Keratinocyte (primary cell): ENCODE measurements around the gene LHFPL2. TPM values are rescaled to one million over a fixed set of nuclear protein-coding genes. Genes with fewer than 3 reads are reported as not detected.

Experiments used
- DNase-seq: peaks from one replicate; pipeline ENCODE4 v3.0.0-alpha.2; 2011; ENCODE audit warnings: low read depth, missing footprints, low spot score
- FAIRE-seq: peaks from 2 replicates; lab custom pipeline; 2011; peaks lifted over from hg19 to GRCh38; lab: Jason Lieb, UNC
- H2AFZ ChIP-seq: 2 replicates; pipeline ENCODE4 v1.6.0; 2012; ENCODE audit warnings: low read length, control low read depth, inconsistent platforms; ENCODE audit not compliant: control insufficient read depth
- H3K27ac ChIP-seq: 2 replicates; pipeline ENCODE4 v1.5.1; 2011; ENCODE audit warnings: low read length; ENCODE audit not compliant: control insufficient read depth, insufficient read depth
- H3K27me3 ChIP-seq: 3 replicates; pipeline ENCODE4 v1.6.0; 2011; ENCODE audit warnings: low read length; ENCODE audit not compliant: control insufficient read depth, insufficient read depth; ENCODE audit errors: extremely low read depth
- H3K36me3 ChIP-seq, 2 experiments: 2 replicates in 1 of 2; 3 replicates in 1 of 2; pipeline ENCODE4 v1.5.1; 2011; ENCODE audit warnings: low read length in 2 of 2, mild to moderate bottlenecking in 1 of 2; ENCODE audit not compliant: control insufficient read depth in 2 of 2, insufficient read depth in 2 of 2; ENCODE audit errors: extremely low read depth in 1 of 2
- H3K4me1 ChIP-seq: 3 replicates; pipeline ENCODE4 v1.5.1; 2011; ENCODE audit warnings: low read length; ENCODE audit not compliant: control insufficient read depth, insufficient read depth; ENCODE audit errors: extremely low read depth
- H3K4me2 ChIP-seq: 3 replicates; pipeline ENCODE4 v1.6.0; 2011; ENCODE audit warnings: low read depth, low read length; ENCODE audit not compliant: control insufficient read depth, insufficient read depth; ENCODE audit errors: extremely low read depth
- H3K4me3 ChIP-seq, 3 experiments: fragments of 200-600 bp in 1 of 3; sonication (generic) in 1 of 3; 2 replicates in 2 of 3; 3 replicates in 1 of 3; pipeline ENCODE4 v1.5.1; 2011 to 2016; ENCODE audit warnings: low read length in 3 of 3, mild to moderate bottlenecking in 3 of 3, control low read depth in 2 of 3, inconsistent platforms in 1 of 3, low read depth in 1 of 3, mixed read lengths in 1 of 3, mixed run types in 1 of 3, moderate library complexity in 1 of 3; ENCODE audit not compliant: control insufficient read depth in 2 of 3, insufficient read depth in 2 of 3; ENCODE audit errors: extremely low read depth in 1 of 3
- H3K79me2 ChIP-seq: 2 replicates; pipeline ENCODE4 v1.6.0; 2012; ENCODE audit warnings: low read length; ENCODE audit not compliant: control insufficient read depth, insufficient read depth
- H3K9ac ChIP-seq: 3 replicates; pipeline ENCODE4 v1.6.0; 2011; ENCODE audit warnings: low read length; ENCODE audit not compliant: control insufficient read depth, insufficient read depth; ENCODE audit errors: extremely low read depth
- H3K9me1 ChIP-seq: 3 replicates; pipeline ENCODE4 v1.6.0; 2011; ENCODE audit warnings: low read length; ENCODE audit not compliant: control insufficient read depth, insufficient read depth; ENCODE audit errors: extremely low read depth
- H3K9me3 ChIP-seq: 2 replicates; pipeline ENCODE4 v1.5.1; 2012; ENCODE audit warnings: low read depth, low read length; ENCODE audit not compliant: control insufficient read depth
- H4K20me1 ChIP-seq: 3 replicates; pipeline ENCODE4 v1.6.0; 2011; ENCODE audit warnings: low read length; ENCODE audit not compliant: control insufficient read depth, insufficient read depth; ENCODE audit errors: extremely low read depth
- CTCF ChIP-seq, 3 experiments: IDR thresholded peaks in 1 of 3; conservative IDR thresholded peaks in 1 of 3; optimal IDR thresholded peaks in 1 of 3; 2 replicates in 2 of 3; 3 replicates in 1 of 3; pipeline versions ENCODE3 to v1.5.1; 2011; ENCODE audit warnings: low read length in 3 of 3, mild to moderate bottlenecking in 3 of 3, moderate library complexity in 2 of 3, control low read depth in 1 of 3, inconsistent platforms in 1 of 3; ENCODE audit not compliant: insufficient read depth in 2 of 3; ENCODE audit errors: extremely low read depth in 1 of 3
- EZH2 ChIP-seq: IDR thresholded peaks from one replicate; pipeline ENCODE4 v1.6.1; 2012; ENCODE audit warnings: inconsistent platforms, mild to moderate bottlenecking, low read length, moderate library complexity
- dilution Hi-C: fragments of 300-500 bp; cut with MboI; formaldehyde crosslinking; loops from one replicate; pipeline ENCODE4 v1.7.0; 2020; ENCODE audit warnings: low sequenced_read_pairs; ENCODE audit not compliant: extremely low pct_ligation_motif_present
- polyA plus RNA-seq, 5 experiments: library from polyadenylated mRNA; depleted of rRNA in 3 of 5; stranded (reverse) in 3 of 5; stranded (forward) in 1 of 5; unstranded in 1 of 5; fragments of >200 nt; gene quantifications; 1 replicate in 1 of 5; 2 replicates in 3 of 5; 3 replicates in 1 of 5; pipeline versions ENCODE4 v1.2.1 to v1.2.3, GENCODE V29; 2011 to 2012; ENCODE audit warnings: missing spikeins in 2 of 5, low read depth in 1 of 5, low replicate concordance in 1 of 5

The LHFPL2 gene
- polyA plus RNA-seq, 1 donor (not counting 4 experiments of a cell fraction or from before 2014, with no cell fraction given), result 11.4 TPM

GRCh38 chr5:78670701-78671269 is 22.2 kb upstream of the LHFPL2 start:
- no peaks in the 10 kb centered on the region for H3K9me1 ChIP-seq
- H3K27me3 ChIP-seq, result no peaks in the 10 kb centered on the region
- H3K79me2 ChIP-seq, result no peaks in the 10 kb centered on the region
- H2AFZ ChIP-seq, result no peak overlapping the region
- no peak for DNase-seq
- no peak for TF ChIP-seq CTCF (optimal IDR thresholded peaks at IDR 0.05 in 1 of 3, IDR thresholded peaks at IDR 0.05 in 1 of 3, conservative IDR thresholded peaks at IDR 0.05 in 1 of 3; ENCODE audit: extremely low read depth in 1 of 3, insufficient read depth in 2 of 3, low read length in 3 of 3)
- no peak for TF ChIP-seq EZH2
- H3K4me3 ChIP-seq, result no peak overlapping the region
- H3K9me3 ChIP-seq, result no peaks in the 10 kb centered on the region
- no peaks in the 10 kb centered on the region for H3K36me3 ChIP-seq
- no peak overlapping the region for H3K4me2 ChIP-seq
- no peaks in the 10 kb centered on the region for H3K4me1 ChIP-seq
- H3K27ac ChIP-seq, result no peak overlapping the region
- H4K20me1 ChIP-seq, result no peaks in the 10 kb centered on the region
- dilution Hi-C loops, result no loop called here
- FAIRE-seq, result no peak
- H3K9ac ChIP-seq, result no peak overlapping the region

- FAIRE-seq (no peak), DNase-seq (no peak)
- dilution Hi-C loops, result no loop called here
These were observed 20.8 kb upstream of the LHFPL2 start for GRCh38 chr5:78669331-78669730.

More at GRCh38 chr5:78669331-78669730, 20.8 kb upstream of the LHFPL2 start:
- H3K9me1 ChIP-seq, result no peaks in the 10 kb centered on the region
- no peaks in the 10 kb centered on the region for H3K4me1 ChIP-seq
- no peak overlapping the region for H3K4me3 ChIP-seq
- H3K79me2 ChIP-seq, result no peaks in the 10 kb centered on the region
- H3K9ac ChIP-seq, result no peak overlapping the region
- no peaks in the 10 kb centered on the region for H4K20me1 ChIP-seq
- TF ChIP-seq CTCF (optimal IDR thresholded peaks at IDR 0.05 in 1 of 3, IDR thresholded peaks at IDR 0.05 in 1 of 3, conservative IDR thresholded peaks at IDR 0.05 in 1 of 3; ENCODE audit: extremely low read depth in 1 of 3, insufficient read depth in 2 of 3, low read length in 3 of 3) (no peak), EZH2 (no peak)
- H3K27ac ChIP-seq, result no peak overlapping the region
- no peak overlapping the region for H3K4me2 ChIP-seq
- no peaks in the 10 kb centered on the region for H3K9me3 ChIP-seq
- no peak overlapping the region for H2AFZ ChIP-seq
- no peaks in the 10 kb centered on the region for H3K27me3 ChIP-seq
- H3K36me3 ChIP-seq, result no peaks in the 10 kb centered on the region
